ENCODE data around the gene ADAMTS13. TPM values are rescaled to one million over a fixed set of nuclear protein-coding genes. Genes with fewer than 3 reads are reported as not detected.

Gene ADAMTS13
- total and polyA plus RNA-seq, 2 donors (not counting 3 experiments of a cell fraction or from before 2014, with no cell fraction given), result 1.5 to 2.5 TPM

- Histone ChIP-seq H3K27me3 (ENCODE audit: control insufficient read depth in 2 of 2, insufficient read depth in 2 of 2, low read length in 2 of 2) (no peaks in the 10 kb centered on the region), H3K79me2 (ENCODE audit: control insufficient read depth, insufficient read depth, low read length) (no peaks in the 10 kb centered on the region), H3K9ac (replicated peaks; ENCODE audit: extremely low read depth, insufficient read depth, low read length) (no peak overlapping the region), H3K36me3 (ENCODE audit: control insufficient read depth in 2 of 2, extremely low read depth in 1 of 2, insufficient read depth in 2 of 2, low read length in 2 of 2) (peaks cover 2 to 25% of the 10 kb centered on the region in 2 experiments), H3K4me2 (ENCODE audit: insufficient read depth, low read length) (no peak overlapping the region), H3K4me3 (replicated peaks in 1 of 3; ENCODE audit: insufficient read depth in 1 of 3, low read depth in 1 of 3, low read length in 3 of 3) (no peak overlapping the region), H3K27ac (ENCODE audit: insufficient read depth, low read depth, low read length) (no peak overlapping the region), H2AFZ (ENCODE audit: low read depth, low read length) (no peak overlapping the region), H3K4me1 (ENCODE audit: control insufficient read depth, extremely low read depth, insufficient read depth, low read length) (peaks cover 6% of the 10 kb centered on the region), H3K9me1 (replicated peaks; ENCODE audit: control insufficient read depth, extremely low read depth, insufficient read depth, low read length) (no peaks in the 10 kb centered on the region), H3K9me3 (replicated peaks; ENCODE audit: control insufficient read depth, insufficient read depth, low read length) (no peaks in the 10 kb centered on the region), H4K20me1 (replicated peaks; ENCODE audit: control insufficient read depth, extremely low read depth, insufficient read depth, low read length) (no peaks in the 10 kb centered on the region)
- CTCF ChIA-PET, result no interaction called here
- TF ChIP-seq CTCF (IDR thresholded peaks at IDR 0.05; ENCODE audit: extremely low read depth in 1 of 2, insufficient read depth in 1 of 2, low read depth in 1 of 2, low read length in 2 of 2), result peak; percentile 39 to 56
- no peak for TF ChIP-seq POLR2A (IDR thresholded peaks at IDR 0.05; ENCODE audit: low read depth, low read length)
- BruUV-seq (replicated peaks), result no TSS peak
- dilution Hi-C loops (cut with MboI; ENCODE audit: extremely low pct_ligation_motif_present, low sequenced_read_pairs), result no loop called here
- POLR2A ChIA-PET, result no interaction called here
- DNase-seq (ENCODE audit: low read depth, low spot score), result peak; percentile 9
- no peak for FAIRE-seq
- intact Hi-C loops (cut with micrococcal nuclease), result no loop called here
Measured at GRCh38 chr9:133403766-133404453, 18.3 kb upstream of the ADAMTS13 start.

DNA sequence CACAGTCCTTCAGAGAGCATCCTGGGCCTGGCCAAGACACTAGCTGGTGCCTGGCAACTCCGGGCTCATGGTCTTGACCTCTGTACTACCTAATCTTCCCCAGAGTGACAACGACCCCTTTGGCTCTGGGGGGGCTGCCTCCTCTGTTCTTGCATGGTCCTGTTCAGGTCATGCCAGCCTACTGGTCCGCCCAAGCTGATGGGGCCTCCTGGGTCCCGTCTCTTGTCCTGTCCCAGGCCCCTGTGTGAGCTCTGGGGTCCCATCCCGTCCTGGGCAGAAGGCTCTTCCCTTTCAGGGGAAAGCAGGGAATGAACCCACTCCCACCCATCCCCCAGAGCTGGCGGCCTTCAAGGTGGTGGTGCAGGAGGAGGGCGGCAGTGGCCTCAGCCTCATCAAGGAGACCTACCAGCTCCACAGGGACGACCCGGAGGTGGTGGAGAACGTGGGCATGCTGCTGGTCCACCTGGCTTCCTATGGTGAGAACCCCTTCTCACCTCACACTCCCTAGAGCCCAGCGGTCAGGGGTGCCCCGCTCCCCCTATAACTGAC is 17.6 kb upstream of the ADAMTS13 start:
- H3K27me3 ChIP-seq (ENCODE audit: control insufficient read depth in 2 of 2, insufficient read depth in 2 of 2, low read length in 2 of 2), result no peaks in the 10 kb centered on the region
- no peaks in the 10 kb centered on the region for H3K9me3 ChIP-seq (replicated peaks; ENCODE audit: control insufficient read depth, insufficient read depth, low read length)
- no peak for TF ChIP-seq JUN (IDR thresholded peaks at IDR 0.05; ENCODE audit: borderline replicate concordance, insufficient read depth, insufficient read length, low read depth)
- no peak for TF ChIP-seq POLR2AphosphoS5 (IDR thresholded peaks at IDR 0.05; ENCODE audit: insufficient read depth, low read depth, low read length)
- TF ChIP-seq GATA2 (IDR thresholded peaks at IDR 0.05; ENCODE audit: insufficient read depth, insufficient read length, low read depth, low read length), result no peak
- no peak for TF ChIP-seq POLR2A (IDR thresholded peaks at IDR 0.05; ENCODE audit: low read depth, low read length)
- no peak for TF ChIP-seq CTCF (IDR thresholded peaks at IDR 0.05; ENCODE audit: extremely low read depth in 1 of 2, insufficient read depth in 1 of 2, low read depth in 1 of 2, low read length in 2 of 2)
- no peak for TF ChIP-seq MAX (IDR thresholded peaks at IDR 0.05; ENCODE audit: insufficient read depth, insufficient read length)
- TF ChIP-seq EZH2 (IDR thresholded peaks at IDR 0.05; ENCODE audit: borderline replicate concordance, low read depth, low read length, severe bottlenecking), result no peak
- dilution Hi-C loops (cut with MboI; ENCODE audit: extremely low pct_ligation_motif_present, low sequenced_read_pairs), result no loop called here
- H3K9me1 ChIP-seq (replicated peaks; ENCODE audit: control insufficient read depth, extremely low read depth, insufficient read depth, low read length), result no peaks in the 10 kb centered on the region
- DNase-seq (ENCODE audit: low read depth, low spot score) (no peak), FAIRE-seq (no peak)
- intact Hi-C loops (cut with micrococcal nuclease), result no loop called here
- H3K4me1 ChIP-seq (ENCODE audit: control insufficient read depth, extremely low read depth, insufficient read depth, low read length), result peaks cover 6% of the 10 kb centered on the region
- CTCF ChIA-PET, result interaction anchor here (1.0 kb wide), 1 partner anchor 82 kb away, joined by 3 read pairs; no protein-coding TSS in a partner anchor
- POLR2A ChIA-PET, result no interaction called here
- H3K36me3 ChIP-seq (ENCODE audit: control insufficient read depth in 2 of 2, extremely low read depth in 1 of 2, insufficient read depth in 2 of 2, low read length in 2 of 2), result peaks cover 2 to 25% of the 10 kb centered on the region in 2 experiments
- no TSS peak for BruUV-seq (replicated peaks)
- H4K20me1 ChIP-seq (replicated peaks; ENCODE audit: control insufficient read depth, extremely low read depth, insufficient read depth, low read length), result no peaks in the 10 kb centered on the region
- H2AFZ ChIP-seq (ENCODE audit: low read depth, low read length), result no peak overlapping the region
- no peak overlapping the region for H3K4me2 ChIP-seq (ENCODE audit: insufficient read depth, low read length)
- no peak overlapping the region for H3K27ac ChIP-seq (ENCODE audit: insufficient read depth, low read depth, low read length)
- no peak overlapping the region for H3K4me3 ChIP-seq (replicated peaks in 1 of 3; ENCODE audit: insufficient read depth in 1 of 3, low read depth in 1 of 3, low read length in 3 of 3)
- H3K9ac ChIP-seq (replicated peaks; ENCODE audit: extremely low read depth, insufficient read depth, low read length), result no peak overlapping the region
- H3K79me2 ChIP-seq (ENCODE audit: control insufficient read depth, insufficient read depth, low read length), result no peaks in the 10 kb centered on the region

Data from endothelial cell of umbilical vein (primary cell).